C4-2B (cell line): ENCODE results near the gene FBXW2.

Experiments
- CTCF ChIP-seq: fragments of 450-650 bp; conservative IDR thresholded peaks from 2 replicates; pipeline ENCODE4 v1.5.1; 2017; ENCODE audit warnings: mild to moderate bottlenecking
- ZFX ChIP-seq: fragments of 450-650 bp; IDR thresholded peaks from 2 replicates; pipeline ENCODE4 v1.6.1; 2017

GRCh38 chr9:120735415-120736126 is 57.6 kb downstream of the FBXW2 start:
- TF ChIP-seq CTCF: no peak
- no peak for TF ChIP-seq ZFX
